ENCODE data around the gene MTA2.
A peak's percentile ranks its signal among the peaks of the same experiment; 100 is the strongest.

Gene MTA2

GRCh38 chr11:62544581-62545436 lies 56.9 kb downstream of the MTA2 start:
- Histone ChIP-seq H3K27me3 (ENCODE audit: insufficient read depth, low read depth, severe bottlenecking) (peaks cover 34% of the 10 kb centered on the region), H3K4me3 (ENCODE audit: low read depth, low read length) (peak overlapping the region; percentile 53), H3K9me3 (ENCODE audit: severe bottlenecking) (no peaks in the 10 kb centered on the region), H3K27ac (no peak overlapping the region), H3K36me3 (no peaks in the 10 kb centered on the region)
- no peak for TF ChIP-seq CTCF (IDR thresholded peaks at IDR 0.05; ENCODE audit: low read depth, low read length)
- DNase-seq, result no peak

GRCh38 chr11:62543680-62544444 lies 57.8 kb downstream of the MTA2 start:
- no peak for TF ChIP-seq CTCF (IDR thresholded peaks at IDR 0.05; ENCODE audit: low read depth, low read length)
- no peak overlapping the region for H3K4me3 ChIP-seq (ENCODE audit: low read depth, low read length)

More at GRCh38 chr11:62543680-62544444, 57.8 kb downstream of the MTA2 start:
- Histone ChIP-seq H3K27ac (no peak overlapping the region), H3K27me3 (ENCODE audit: insufficient read depth, low read depth, severe bottlenecking) (peaks cover 34% of the 10 kb centered on the region), H3K36me3 (no peaks in the 10 kb centered on the region), H3K9me3 (ENCODE audit: severe bottlenecking) (no peaks in the 10 kb centered on the region)
- no peak for DNase-seq

Measured in WERI-Rb-1 (cell line).